ENCODE results near the gene EPHA8.

The EPHA8 gene

DNA sequence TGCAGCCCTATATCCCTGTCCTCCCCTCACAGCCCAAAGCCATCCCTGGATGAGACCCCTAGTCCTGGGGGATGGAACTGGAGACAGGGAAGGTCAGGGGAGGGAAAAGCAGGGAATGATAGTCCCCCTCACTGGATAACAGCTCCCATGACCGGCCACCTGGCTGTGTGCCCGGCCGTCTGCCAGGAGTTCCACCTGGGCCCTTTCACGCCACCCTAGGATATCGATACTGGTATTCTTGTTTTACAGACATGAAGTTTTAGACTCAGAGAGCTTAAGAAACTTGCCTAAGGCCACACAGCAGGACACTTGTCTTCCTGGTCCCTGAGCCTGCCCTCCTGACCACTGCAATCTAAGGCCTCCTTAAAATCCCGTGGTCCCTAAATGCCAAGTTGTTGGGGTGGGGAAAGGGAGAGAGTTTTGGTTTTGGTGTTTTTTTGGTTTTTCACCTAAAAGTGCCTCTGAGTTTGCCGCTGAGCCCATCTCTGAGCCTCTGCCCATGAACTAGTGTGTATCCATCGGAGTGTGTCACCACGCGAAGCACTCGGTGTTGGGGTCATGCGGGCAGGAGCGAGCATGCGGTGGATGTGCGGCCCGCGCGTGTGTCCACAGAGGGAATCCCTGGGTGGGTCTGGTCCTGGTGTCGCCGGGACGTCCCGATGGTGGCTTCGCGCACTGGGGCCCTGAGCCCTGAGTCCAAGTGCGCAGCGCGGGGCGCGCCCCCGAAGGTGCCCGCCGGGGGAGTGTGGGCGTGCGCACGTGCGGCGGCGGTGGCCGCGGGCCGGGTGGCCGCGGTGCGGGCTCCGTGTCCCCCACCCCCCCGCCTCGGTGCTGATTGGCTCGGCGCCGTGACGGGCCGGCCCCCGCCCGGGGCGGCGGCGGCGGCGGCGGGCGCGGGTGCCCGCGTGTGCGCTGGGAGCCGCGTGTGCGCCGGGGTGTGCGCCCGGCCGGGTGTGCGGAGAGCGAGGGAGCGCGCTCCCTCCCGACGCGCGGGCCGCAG lies at the start of gene EPHA8:
Gene EPHA8 (plus strand): TSS at position 906 of the 1,000 bp plus-strand sequence. CDS start 147 bp downstream, outside the sequence.
- DNase-seq, result no peak

DNA sequence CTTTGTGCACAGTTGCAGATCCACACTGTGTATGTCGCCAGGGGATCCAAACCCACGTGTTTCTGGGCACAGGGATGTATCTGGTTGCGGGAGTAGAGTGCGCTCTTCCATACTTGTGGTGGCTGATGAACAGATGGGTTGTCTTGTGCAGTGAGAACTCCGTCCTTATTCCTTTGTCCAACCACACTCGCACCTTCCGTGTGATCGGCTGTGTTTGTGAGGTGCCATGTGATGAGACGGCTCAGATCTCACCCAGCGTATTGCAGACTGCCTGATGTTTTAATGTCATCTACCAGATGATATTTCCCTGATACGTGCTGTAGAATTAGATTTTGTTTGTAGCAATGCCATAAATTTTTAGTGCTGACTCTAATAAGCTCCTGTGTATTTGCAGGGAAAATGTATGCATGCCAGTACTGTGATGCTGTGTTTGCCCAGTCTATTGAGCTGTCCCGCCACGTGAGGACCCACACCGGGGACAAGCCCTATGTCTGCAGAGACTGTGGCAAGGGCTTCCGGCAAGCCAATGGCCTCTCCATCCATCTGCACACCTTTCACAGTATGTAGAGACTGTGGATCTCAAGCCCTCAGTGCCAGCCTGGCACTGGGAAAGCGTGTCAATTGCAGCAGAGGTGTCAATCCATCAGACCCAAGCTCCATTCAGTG lies 46.2 kb upstream of the EPHA8 start:
- DNase-seq, result no peak

DNA sequence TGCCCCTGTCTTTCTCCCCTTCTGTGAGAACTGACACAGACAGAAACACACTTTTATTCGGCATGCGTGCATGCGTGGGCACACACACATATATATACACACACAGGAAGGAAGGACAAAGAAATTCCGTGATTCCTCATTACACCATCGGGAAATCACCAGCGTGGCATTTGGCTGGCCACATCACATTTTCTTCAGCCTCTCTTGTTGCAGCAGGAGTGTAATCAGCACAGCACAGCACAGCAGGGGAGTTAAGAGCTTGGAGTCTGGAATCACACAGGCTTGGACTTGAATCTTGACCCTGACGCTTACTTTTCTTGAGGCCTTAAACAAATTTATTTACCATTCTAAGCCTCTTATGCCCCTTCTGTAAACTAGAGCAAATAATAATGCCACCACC lies 45.3 kb upstream of the EPHA8 start:
- no peak for DNase-seq

DNA sequence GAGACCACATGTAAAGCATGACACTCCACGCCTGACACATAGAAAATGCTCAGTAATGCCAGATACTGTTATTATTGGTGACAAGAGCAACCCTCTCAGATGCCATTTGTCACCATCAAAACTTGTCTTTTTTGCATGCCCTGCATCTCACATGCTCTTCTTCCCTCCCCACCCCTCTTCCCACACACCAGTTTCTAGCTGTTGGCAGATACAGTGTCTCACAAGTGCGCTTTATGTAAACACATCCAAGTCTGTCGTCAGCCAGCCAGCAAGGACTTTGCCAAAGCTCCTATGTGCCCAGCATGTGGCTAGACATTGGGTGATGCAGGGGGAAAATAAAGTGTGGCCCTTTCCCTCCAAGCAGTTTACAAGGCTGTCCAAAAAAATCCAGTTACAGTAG lies 44.9 kb upstream of the EPHA8 start:
- DNase-seq, result no peak

DNA sequence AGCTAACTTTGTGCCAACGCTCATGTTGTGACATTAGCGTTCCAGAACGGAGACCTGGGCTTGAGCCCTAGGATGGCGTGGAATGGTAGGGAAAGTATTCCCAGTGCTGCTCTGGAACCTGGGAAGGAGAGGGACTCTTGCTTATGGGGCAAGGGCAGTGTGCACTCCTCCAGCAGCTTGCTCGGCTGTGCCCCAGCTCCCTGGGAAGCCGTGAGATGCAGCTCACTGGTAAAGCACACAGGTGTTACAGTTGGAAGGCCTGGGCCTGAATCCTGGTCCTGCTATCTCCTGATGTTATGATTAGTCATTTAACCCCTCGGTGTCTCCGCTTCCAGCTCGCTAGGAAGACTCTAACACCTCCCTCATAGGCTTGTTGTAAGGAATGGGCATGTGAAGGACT lies 42.4 kb upstream of the EPHA8 start:
- DNase-seq, result no peak

DNA sequence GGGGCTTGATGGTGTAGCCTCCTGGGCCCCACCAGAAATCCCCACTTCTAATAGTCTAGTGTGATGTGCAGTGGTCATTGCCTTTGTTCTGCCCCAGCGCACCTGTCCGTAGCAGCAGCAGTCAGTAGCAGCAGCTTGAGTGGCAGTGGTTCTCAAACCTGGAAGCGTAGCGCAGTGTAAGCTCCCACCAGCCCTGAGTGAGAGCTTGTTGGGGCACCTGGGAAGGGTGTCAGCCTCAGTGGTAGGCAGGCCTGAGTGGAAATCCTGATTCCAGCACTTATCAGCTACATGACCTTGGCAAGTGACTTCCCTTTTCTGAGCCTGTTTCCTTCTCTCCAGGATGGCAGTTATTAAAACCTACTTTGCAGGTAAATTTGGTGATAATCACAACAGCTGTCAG lies 41.6 kb upstream of the EPHA8 start:
- no peak for DNase-seq

DNA sequence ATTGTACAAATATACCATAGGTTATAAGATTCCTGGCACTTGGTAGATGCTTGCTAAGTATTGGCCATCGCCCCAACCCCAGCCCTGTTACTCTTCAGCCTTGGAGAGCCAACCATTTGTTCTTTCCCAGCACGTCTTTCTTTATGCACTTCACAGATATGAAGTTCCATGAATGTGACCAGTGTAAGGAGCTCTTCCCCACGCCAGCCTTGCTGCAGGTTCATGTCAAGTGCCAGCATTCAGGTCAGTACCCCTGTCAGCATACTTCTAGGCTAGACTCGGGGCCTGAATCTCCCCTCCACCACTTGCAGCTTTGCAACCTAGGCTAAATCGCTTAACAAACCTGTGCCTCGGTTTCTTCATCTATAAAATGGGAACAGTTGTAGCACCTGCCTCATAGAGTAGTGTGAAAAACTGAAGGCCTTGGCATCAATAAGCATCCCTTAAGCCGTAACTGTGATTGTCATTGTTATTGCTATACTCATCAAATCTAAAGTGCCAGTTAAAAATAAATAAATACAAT lies 41.0 kb upstream of the EPHA8 start:
- DNase-seq, result no peak

DNA sequence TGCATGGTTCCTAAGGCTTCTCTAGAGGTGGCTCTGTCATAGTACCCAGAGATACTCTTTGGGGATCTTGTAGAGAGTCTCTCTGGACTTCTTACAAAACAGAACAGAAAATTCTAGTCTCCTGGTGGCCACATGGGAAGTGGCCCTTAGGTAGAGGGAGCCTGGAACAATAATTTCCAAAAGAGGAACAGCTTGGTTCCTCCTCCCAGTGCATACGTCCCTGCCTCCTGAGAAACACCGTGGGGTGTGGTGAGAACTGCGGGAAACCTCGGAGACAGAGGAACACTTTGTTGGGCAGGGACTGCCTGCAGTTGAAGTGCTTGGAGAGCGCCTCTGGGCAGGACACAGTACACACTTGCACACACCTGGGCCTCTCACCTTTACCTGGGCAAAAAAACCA lies 38.8 kb upstream of the EPHA8 start:
- DNase-seq, result no peak

DNA sequence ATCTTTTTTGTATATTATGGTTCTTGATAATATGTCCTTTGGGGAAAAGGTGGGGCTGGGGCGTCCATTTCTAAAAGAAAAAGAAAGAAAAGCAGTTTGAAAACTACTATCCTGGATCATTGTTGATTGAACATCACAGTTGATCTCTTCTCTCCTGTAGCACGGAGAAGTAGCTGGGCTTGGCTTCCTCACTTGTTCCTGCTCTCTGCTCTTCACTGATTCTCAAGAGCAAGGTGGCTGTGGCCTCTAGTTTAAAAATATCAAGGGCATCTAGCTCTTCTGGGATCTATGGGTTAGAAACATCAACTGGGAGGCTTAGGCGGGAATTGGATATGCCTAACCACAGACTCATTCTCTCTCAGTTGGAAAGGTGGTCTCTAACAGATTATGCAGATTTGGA lies 38.1 kb upstream of the EPHA8 start:
- DNase-seq, result no peak

DNA sequence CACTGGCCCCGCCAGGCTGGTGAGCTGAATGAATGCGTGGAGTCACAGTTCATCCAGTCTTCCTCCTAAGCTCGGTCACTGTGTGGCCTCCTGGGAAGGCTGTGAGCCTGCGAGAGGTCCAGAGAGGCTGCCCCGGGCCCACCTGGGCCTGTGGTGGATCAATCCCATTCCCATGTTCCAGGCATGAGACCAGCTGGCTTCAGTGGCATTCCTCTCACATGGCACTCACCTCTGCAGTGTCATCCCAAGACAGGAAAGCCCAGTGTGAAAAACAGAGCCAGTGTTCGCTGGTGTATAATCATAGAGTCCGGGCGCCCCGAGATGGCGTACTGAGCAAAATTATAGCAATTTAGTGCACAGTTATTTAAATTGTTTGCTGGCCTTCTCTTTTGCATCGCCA lies 37.6 kb upstream of the EPHA8 start:
- no peak for DNase-seq

DNA sequence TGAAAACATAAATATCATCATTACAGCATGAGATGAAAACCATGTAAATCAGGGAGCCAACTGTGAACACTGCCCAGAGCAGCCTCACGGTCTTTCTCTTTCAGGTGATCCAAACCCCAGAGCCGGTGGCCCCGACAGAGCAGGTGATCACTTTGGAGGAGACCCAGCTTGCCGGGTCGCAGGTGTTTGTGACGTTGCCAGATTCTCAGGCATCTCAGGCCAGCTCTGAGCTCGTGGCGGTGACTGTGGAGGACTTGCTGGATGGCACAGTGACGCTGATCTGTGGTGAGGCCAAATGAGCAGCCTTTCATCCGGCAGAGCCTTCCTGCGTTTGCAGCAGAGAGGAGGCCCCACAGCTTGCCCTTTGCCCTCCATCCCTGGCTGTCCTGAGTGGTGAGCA lies 37.2 kb upstream of the EPHA8 start:
- DNase-seq, result no peak

DNA sequence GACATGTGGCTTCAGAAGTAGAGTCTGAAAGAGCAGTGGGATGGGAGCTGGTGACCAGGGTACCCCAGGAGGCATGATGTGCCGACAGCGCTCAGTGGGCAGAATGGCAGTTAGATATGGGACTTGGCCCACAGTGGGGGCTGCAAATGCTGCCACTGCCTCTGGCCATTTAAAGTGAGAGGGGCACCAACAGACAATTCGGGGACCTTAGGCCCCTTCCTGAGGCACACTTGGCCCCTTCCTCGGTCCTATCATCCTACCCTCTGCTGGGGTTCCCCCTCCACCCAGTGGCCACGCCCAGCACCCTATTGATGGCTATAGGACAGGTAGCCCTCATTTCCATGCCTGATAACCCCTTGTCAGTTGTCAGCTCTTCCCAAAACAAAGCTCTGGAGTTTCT lies 36.6 kb upstream of the EPHA8 start:
- DNase-seq, result no peak

DNA sequence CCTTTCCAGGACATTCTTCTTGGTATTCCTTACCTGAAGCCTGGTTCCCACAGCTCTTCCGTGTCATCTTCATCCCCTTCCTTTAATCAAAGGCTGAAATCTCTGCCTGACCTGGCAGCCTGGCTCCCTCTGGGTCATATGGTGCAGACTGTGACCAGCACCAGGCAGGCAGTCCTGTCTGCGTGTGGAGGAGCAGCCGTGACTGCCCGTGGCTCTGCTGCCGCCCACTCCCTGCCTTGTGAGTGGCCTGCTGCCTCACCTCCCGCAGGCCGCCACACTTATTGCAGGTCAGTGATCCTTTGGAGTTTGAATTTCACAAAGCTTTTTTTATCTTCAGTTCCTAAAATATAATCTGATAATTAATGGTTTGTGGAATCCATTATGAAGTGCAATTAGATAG lies 36.2 kb upstream of the EPHA8 start:
- DNase-seq, result no peak

DNA sequence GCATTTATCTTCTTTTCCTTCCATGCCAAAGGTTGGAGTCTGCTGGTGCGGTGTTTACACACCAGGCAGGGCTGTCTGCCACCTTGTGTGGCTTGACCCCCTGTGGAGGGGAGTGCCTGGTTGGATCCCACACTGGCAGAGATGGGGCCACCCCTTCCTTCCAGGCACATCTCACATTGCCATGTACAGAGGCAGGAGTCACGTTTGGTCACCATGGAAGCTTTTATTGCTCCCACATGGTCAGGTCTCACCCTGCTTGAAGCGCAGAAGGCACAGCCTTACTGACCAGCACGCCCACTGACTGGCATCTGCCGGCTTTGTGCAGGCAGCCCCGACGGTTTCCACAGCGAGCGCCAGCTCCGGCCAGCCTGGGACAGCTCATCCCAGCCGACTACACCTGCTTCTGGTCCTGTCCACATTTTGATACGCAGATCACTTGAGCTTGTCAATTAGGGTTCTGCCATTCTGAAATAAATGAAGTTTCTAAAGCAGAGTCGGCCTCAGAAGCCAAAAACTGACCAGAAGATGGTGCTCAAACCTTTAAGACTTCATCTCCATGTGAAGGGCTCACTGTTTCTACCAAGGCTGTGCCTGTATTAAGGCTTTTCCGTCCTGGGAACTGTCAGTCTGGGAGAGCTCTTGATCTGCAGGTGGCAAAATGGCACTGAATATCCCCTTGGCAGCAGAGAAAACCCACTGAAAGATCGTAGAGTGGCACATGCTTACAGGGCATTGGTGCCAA lies 35.6 kb upstream of the EPHA8 start:
- DNase-seq, result no peak

DNA sequence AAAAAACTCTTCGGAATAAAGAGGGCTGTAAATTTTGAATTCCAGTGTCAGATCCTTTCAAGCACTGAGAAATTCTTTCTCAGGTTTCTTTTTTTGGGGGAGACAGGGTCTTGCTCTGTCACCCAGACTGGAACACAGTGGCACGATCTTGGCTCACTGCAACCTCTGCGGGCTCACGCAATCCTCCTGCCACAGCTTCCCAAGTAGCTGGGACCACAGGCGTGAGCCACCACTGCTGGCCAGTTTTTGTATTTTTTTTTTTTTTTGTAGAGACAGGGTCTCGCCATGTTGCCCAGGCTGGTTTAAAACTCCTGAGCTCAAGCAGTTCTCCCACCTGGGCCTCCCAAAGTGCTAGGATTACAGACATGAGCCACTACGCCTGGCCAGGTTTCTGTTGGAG lies 34.8 kb upstream of the EPHA8 start:
- no peak for DNase-seq

DNA sequence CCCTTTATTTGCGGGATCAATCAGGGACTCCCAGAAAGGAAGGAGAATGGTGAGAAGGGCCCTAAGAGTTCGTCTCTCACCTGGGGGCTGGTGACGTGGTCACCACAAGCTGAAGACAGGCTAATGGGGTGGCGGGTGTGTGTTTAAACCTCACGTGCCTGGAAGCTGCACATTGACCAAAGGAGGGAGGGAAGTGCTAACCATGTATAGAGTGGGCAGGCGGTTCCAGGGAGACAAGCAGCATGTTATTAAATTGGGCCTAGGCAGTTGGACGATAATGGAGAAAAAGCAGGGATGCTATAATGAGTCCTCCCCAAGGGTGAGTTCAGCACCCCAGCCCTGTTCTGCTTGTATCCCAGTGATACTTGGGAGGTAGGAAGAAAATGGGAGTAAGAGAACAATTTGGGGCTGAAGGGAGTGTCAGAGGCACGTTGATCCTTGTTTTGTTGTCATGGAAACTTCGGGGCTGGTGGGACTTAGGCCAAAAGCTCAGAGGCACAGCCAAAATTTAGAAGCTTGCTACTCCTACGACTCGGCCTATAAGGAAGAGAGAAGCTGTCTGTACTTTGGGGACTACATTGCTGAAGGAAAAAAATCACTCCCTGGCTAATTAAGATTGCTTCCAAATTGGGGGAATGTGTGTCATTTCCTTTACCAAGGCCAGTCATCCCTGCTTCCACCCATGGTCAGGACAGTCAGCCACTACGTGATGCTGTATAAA lies 33.2 kb upstream of the EPHA8 start:
- no peak for DNase-seq

DNA sequence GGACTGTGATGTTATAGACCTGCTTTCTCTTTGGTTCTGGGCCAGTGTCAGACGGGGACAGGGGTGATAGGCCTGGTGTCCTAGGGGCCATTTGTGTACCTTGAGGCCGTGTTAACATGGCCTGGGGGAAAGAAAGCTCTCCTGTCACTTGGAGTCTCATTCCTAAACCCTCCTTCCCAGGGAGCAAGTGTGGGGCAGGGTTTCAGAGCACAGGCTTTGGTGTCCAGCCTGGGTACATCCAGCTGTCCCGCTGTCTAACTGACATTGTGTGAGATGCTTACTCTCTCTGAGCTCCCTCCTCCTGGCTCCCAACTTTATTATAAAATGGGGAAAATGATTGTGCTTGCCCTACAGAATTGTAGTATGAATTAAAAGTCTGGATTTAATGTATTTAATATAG lies 32.6 kb upstream of the EPHA8 start:
- no peak for DNase-seq

DNA sequence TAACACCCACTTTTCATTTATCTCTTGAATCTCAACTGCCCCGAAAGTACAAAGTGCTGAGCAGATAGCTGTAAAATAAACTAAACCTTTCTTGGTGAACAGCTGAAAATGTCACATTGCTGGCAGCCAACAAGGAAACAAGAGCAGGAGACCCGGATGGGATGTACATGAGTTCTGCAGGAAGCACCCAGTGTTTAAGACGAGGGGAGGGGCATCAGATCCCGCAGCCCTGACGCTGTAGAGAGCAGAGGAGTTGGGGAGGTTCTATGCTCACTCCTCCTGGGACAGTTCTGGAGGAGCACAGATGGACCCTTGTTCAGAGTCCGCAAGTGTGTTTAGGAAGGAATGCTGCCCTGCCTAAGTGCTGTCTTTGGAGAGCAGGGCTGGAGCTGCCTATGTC lies 32.0 kb upstream of the EPHA8 start:
- DNase-seq, result no peak

DNA sequence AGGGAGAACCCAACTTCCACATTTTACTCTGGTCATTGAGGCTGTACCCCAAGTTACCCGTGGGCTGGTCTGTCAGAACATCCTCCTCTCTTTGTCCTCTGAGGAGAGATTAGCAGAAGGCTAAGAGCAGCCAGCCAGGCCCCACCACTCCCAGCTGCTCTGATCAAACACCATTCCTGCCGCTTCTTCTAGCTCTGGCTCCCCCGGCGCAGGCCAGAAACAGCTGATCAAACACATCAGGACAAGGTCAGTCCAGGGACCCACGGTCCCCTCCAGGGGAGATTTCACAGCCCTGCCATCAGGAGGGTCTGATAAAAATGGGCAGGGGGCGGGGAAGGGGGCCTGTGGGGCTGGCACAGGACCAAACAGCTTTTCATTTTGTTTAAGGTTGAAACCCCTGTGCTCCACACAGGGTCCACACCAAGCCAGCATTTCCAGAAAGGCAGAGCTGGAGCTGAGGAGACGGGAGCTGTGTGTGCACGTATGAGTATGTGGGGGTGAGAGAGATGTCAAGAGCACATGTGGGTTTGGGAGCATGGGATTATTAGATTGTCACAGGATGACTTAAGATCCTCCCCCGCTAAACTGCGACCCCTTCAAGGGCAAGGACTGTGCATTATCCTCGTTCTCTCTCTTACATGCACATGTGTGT lies 29.9 kb upstream of the EPHA8 start:
- DNase-seq, result no peak

DNA sequence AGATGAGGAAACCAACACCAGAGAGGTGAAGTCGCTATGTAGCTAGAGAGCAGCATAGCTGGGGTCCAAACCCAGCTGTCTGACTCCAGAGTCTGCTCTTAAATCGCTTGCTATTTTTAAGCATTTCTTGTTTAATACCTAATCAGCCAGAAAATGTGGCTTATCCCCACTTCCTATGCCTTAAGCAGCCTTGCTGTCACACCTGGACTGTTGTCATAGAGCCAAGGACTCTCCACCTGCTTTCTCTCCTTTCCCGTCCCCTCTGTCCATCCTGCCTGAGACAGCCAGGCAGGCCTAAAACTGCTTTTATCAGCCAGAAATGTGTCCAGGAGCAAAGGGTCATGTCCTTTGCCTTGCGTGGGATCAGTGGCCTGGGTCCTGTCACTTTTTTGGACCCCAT lies 28.3 kb upstream of the EPHA8 start:
- DNase-seq, result no peak

DNA sequence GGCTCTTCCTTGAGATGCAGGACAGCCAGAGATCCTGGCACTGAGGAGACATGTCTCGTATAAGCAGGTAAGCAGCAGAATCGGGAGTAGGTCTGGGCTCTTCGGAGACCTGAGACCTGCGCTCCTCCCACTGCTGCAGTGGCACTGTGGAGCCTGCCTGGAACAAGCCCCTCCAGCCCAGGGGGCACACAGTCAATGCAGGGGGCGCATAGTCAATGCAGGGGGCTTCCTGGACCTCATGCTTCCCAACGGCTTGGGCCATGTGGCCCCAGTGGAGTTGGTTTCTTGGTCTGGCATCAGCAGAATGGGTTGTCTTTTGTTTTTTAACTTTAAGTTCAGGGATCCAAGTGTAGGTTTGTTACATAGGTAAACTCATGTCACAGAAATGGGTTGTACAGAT lies 27.9 kb upstream of the EPHA8 start:
- DNase-seq, result no peak

DNA sequence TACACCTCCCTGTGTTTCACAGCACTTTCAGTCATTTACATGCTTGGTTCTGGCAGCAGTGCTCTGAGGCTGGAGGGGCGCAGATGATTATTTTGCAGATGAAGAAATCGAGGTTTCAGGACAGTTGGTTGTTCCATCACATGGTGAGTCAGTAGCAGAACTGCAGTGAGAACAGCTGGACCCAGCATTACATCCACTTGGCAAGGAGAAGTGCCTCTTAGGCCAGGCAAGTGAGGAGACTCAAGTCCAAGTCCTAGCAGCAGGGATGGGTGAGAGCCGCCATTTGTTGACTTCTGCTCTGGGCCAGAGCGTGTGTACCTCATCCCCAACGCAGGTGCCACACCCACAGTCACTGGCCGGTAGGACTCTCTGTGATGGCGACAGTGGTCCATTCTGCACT lies 26.8 kb upstream of the EPHA8 start:
- no peak for DNase-seq

Data from CD4-positive, alpha-beta T cell treated with Interleukin-12 subunit alpha and Interleukin-12 subunit beta, for 1 hour (primary cell).